AG09309 (cell line): ENCODE data around the gene DCTN3.

Experiments used
- DNase-seq: peaks from one replicate; pipeline ENCODE4 v3.0.0-alpha.2; 2010; ENCODE audit warnings: low read depth
- H3K4me3 ChIP-seq: 2 replicates; pipeline ENCODE4 v1.5.1; 2011; ENCODE audit warnings: mild to moderate bottlenecking, low read depth, low read length, moderate library complexity; ENCODE audit not compliant: control insufficient read depth
- TF ChIP-seq, protein P1 (sequence below): IDR thresholded peaks from 2 replicates; pipeline ENCODE4 v1.5.1; 2011; ENCODE audit warnings: mild to moderate bottlenecking, low read depth, low read length, inconsistent platforms; ENCODE audit not compliant: insufficient read depth, control insufficient read depth; ENCODE audit errors: missing control alignments

Gene DCTN3

DNA sequence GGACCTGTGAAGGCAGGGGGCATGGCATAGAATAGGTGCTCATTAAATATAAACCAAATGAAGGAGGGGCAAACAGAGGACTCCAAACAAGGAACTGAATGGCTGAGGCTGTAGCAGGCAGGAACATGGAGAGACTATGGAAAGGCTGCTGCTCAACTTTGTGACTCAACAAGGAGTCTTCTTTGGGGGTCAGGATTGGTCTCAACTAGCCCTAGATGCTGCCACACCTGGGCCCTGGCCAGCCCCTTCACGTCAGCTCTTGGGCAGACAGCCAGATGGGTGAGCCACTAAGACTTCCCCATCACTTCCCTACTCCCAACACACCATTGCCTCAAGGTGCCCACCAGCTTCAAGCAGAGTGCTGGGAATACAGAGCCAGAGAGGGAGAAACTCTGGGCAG lies 19.4 kb downstream of the DCTN3 start:
- TF ChIP-seq, protein P1, sequence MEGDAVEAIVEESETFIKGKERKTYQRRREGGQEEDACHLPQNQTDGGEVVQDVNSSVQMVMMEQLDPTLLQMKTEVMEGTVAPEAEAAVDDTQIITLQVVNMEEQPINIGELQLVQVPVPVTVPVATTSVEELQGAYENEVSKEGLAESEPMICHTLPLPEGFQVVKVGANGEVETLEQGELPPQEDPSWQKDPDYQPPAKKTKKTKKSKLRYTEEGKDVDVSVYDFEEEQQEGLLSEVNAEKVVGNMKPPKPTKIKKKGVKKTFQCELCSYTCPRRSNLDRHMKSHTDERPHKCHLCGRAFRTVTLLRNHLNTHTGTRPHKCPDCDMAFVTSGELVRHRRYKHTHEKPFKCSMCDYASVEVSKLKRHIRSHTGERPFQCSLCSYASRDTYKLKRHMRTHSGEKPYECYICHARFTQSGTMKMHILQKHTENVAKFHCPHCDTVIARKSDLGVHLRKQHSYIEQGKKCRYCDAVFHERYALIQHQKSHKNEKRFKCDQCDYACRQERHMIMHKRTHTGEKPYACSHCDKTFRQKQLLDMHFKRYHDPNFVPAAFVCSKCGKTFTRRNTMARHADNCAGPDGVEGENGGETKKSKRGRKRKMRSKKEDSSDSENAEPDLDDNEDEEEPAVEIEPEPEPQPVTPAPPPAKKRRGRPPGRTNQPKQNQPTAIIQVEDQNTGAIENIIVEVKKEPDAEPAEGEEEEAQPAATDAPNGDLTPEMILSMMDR, result no peak
- no peak overlapping the region for H3K4me3 ChIP-seq
- no peak for DNase-seq

DNA sequence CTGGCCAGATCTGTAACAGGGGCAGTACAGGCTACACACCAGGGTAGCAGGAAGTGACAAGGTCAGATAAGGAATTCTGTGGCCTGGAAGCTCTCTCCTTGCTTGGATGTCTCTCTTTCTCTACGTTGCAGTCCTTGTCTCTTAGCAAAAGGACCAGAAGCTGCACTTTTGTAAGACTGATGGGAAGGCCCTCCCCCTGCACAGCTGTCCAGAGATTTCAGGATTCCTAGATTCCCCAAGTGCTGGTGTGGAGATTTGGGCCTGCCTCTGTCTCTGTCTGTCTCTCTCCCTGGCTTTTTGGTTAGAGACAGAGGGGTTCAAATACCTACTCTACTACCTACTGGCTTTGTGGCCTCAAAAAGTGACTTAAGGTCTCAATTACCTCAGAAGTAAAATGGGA lies 20.7 kb downstream of the DCTN3 start:
- no peak overlapping the region for H3K4me3 ChIP-seq
- TF ChIP-seq, protein P1, result no peak
- no peak for DNase-seq

DNA sequence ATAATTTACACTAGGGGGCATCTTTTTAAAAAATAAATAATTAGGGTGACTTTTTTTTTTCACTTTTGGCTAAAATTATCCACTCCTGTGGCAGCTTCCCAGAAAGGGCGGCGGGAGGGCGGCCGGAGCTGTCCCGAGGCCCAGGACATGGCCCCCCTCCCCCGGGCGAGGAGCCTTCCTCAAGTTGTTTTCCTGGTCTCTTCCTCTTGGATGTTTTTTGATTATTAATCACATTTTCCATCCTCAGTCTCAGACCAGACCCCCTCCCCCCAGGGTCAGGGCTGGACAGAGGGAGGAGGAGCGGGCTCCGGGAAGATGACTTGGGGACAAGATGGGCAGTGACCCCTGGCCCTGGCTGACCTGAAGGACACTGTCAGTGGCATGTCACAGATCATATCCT lies 26.1 kb downstream of the DCTN3 start:
- TF ChIP-seq, protein P1, result no peak
- no peak overlapping the region for H3K4me3 ChIP-seq
- DNase-seq, result no peak

DNA sequence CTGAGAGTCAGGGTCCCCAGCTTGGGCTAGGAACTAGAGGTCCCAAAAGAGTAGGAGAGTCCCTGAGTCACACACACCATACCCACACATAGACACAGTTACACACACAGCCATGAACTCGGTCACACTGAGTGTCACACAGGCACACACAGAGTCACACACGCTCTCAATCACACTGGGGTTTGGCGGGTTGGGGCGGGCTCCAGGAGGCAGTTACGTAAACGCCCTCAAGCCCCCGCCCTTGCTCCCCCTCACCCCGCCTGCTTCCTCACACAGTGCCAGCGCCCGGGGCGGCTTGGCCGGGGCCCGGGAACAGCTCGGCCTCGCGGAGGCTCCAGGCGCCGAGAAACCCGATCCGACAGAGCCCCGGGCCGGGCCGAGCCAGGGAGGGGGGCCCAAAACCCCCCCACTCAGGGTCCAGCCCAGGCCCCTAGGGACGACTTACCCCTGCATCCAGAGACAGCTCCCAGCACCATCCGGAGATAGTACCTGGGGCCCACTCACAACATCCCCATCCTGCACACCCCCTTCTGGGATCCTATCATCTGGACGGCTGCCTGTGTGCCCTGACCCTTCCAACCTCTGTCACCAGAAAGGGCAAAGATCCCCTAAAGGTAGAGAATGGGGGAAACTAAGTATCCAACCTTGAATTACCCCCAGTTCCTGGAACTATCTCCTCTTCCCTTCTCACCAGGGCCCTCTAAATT lies 27.2 kb downstream of the DCTN3 start:
- TF ChIP-seq, protein P1, result no peak
- DNase-seq, result no peak
- no peak overlapping the region for H3K4me3 ChIP-seq

DNA sequence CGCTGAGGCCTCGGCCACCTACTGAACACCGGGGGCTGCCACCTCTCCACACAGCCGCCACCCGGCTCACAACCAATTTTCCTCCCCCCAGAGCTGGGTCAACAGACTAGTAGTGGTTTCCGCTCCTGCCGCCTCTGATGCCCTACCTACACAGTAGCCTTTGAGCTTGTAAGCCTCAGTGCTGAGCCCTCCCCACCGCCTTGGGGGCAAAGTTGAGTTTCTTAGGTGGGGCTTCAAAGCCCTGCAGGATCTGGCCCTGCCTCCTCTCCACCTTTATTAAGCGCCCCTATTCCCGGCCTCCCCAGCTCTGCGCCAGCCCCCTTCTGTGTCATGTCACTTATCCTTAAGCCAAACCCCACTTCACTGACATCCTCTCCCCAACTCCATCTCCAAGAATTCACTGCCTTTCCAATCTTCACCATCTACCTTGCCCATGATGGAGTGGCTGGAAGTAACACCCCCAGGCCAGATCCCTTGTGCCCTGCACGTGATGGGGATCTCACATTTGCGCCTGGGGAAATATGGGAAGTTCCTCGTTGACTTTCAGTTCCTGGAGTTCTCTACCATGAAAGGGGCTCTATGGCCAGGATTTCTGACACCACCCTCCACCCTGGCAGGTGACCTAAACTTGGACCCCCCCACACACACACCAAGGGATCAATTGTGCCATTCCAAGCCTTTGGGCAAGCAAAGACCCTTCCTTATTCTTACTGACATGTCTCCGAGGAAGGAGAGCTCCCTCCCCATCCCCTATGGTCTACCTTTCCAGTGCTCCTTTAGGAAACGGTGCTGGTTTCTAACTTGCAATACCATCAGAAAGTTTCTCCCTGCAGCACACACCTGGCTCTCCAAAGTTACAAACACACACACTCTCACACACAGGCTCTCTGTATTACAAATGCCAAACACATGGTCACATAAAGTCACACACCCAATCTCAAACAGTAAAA lies 28.1 kb downstream of the DCTN3 start:
- no peak overlapping the region for H3K4me3 ChIP-seq
- DNase-seq, result no peak
- TF ChIP-seq, protein P1, result no peak

DNA sequence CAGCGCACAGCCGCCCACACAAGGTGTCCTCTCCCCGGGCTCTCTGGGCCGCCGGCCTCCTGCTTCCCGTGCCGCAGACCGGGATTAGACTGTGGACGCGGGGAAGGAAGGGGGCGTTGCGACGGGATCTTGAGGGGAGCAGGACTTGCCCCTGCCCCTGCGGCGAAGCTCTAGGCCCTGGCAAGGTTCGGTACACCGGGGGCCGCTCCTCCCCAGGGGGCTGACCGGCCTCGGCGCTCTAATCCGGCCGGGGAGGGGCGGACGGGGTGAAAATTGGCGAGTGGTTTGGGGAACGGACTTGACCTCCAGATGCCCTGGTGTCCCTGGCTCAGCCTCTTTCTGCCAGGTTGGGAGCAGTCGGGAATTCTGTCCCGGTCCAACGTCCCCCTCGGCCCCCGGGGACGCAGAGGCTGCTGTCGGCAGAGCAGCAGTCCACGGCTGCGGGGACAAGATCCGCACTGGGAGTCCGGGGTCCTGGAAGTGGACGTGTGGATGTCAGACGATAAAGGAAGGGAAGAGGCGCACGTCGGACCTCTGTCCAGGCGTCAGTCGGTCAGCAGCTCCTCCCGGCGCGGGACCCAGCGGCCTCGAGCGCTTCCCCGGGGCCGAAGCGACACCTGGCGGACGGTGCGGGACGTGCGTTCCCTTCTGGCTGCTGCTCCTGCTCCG lies 28.9 kb downstream of the DCTN3 start:
- no peak for DNase-seq
- no peak overlapping the region for H3K4me3 ChIP-seq
- TF ChIP-seq, protein P1, result peak; percentile 88
